ENCODE results near the gene TAOK2.

- TF ChIP-seq EP300 (IDR thresholded peaks at IDR 0.05) (no peak), CTCF (IDR thresholded peaks at IDR 0.05) (no peak), POLR2AphosphoS5 (IDR thresholded peaks at IDR 0.05) (no peak), POLR2A (IDR thresholded peaks at IDR 0.05) (no peak)
Observed at GRCh38 chr16:30026449-30026848, 52.8 kb downstream of the TAOK2 start.

Data from gastroesophageal sphincter (tissue), 3 donors.